Thymus (tissue), 11 donors: ENCODE data around the gene SLC14A1. TPM values are rescaled to one million over a fixed set of nuclear protein-coding genes. Genes with fewer than 3 reads are reported as not detected.
"Not testable (repeated sequence)": the region's sequence is repeated elsewhere in the genome, so short reads cannot be mapped to it uniquely, and the experiment has no call there.

Experiments
- DNase-seq, 9 donors: peaks; one replicate each; pipeline ENCODE4 v3.0.0-alpha.2; 2013; ENCODE audit warnings: low spot score in 9 of 9, low read depth in 6 of 9, missing footprints in 1 of 9
- H3K27ac ChIP-seq, 2 donors: one replicate each; pipeline ENCODE4 v1.5.1; 2013; ENCODE audit warnings: control low read depth in 1 of 2, low read depth in 1 of 2, low read length in 1 of 2, mild to moderate bottlenecking in 1 of 2, moderate library complexity in 1 of 2
- H3K27me3 ChIP-seq, 2 donors: one replicate each; pipeline ENCODE4 v1.5.1; 2013; ENCODE audit warnings: low read length in 1 of 2; ENCODE audit not compliant: control insufficient read depth in 2 of 2, insufficient read depth in 1 of 2
- H3K36me3 ChIP-seq, 2 donors: one replicate each; pipeline ENCODE4 v1.5.1; 2013; ENCODE audit warnings: low read length in 1 of 2, mild to moderate bottlenecking in 1 of 2, moderate library complexity in 1 of 2; ENCODE audit not compliant: control insufficient read depth in 2 of 2, insufficient read depth in 2 of 2
- H3K4me1 ChIP-seq, 2 donors: one replicate each; pipeline ENCODE4 v1.5.1; 2013; ENCODE audit warnings: low read length in 2 of 2; ENCODE audit not compliant: control insufficient read depth in 2 of 2, insufficient read depth in 2 of 2
- H3K4me3 ChIP-seq, 2 donors: one replicate each; pipeline ENCODE4 v1.5.1; 2013; ENCODE audit warnings: low read length in 2 of 2, control low read depth in 1 of 2, mild to moderate bottlenecking in 1 of 2
- H3K9me3 ChIP-seq, 2 donors: one replicate each; pipeline ENCODE4 v1.5.1; 2013; ENCODE audit warnings: low read length in 1 of 2, mild to moderate bottlenecking in 1 of 2; ENCODE audit not compliant: control insufficient read depth in 2 of 2, insufficient read depth in 1 of 2
- WGBS: extraction: QIAGEN DNeasy Blood & Tissue Kit; methylation state at CpG from one replicate; pipeline ENCODE4 v1.1.7; 2013; 5-methylcytosine and 5-hydroxymethylcytosine counted together
- polyA plus RNA-seq: library from polyadenylated mRNA; stranded (reverse); fragments of 200-250 nt; gene quantifications from one replicate; pipeline ENCODE4 v1.2.3, GENCODE V29; 2013
- total RNA-seq: library from RNA; stranded (reverse); fragments of 120-200 nt; gene quantifications from one replicate; pipeline ENCODE4 v1.2.4, GENCODE V29; 2013
- donor health status: healthy.

The SLC14A1 gene
- total and polyA plus RNA-seq, 2 donors: 2.8 to 3.9 TPM

- Histone ChIP-seq H3K9me3 (no peaks in the 10 kb centered on the region), H3K27ac (no peak overlapping the region), H3K36me3 (no peaks in the 10 kb centered on the region), H3K4me1 (peaks cover 0 to 6% of the 10 kb centered on the region in 2 donors), H3K4me3 (no peak overlapping the region), H3K27me3 (no peaks in the 10 kb centered on the region)
- no peak for DNase-seq
- 93% methylated on average over 5 of the region's 5 CpGs for WGBS
Observed at GRCh38 chr18:45745817-45746461, 22.0 kb downstream of the SLC14A1 start.

- H3K9me3 ChIP-seq: no peaks in the 10 kb centered on the region
- WGBS: 47% methylated on average over 2 of the region's 2 CpGs
- H3K36me3 ChIP-seq: no peaks in the 10 kb centered on the region
- H3K27ac ChIP-seq: no peak overlapping the region
- H3K27me3 ChIP-seq: no peaks in the 10 kb centered on the region
- DNase-seq: no peak
- H3K4me3 ChIP-seq: no peak overlapping the region
- peaks cover 0 to 6% of the 10 kb centered on the region in 2 donors for H3K4me1 ChIP-seq
Observed at GRCh38 chr18:45748501-45748900, 24.5 kb downstream of the SLC14A1 start.

- no peak overlapping the region for H3K4me3 ChIP-seq
- peaks cover 0 to 6% of the 10 kb centered on the region in 2 donors for H3K4me1 ChIP-seq
- H3K36me3 ChIP-seq: no peaks in the 10 kb centered on the region
- 89% methylated on average over 6 of the region's 6 CpGs for WGBS
- H3K9me3 ChIP-seq: no peaks in the 10 kb centered on the region
- no peak overlapping the region for H3K27ac ChIP-seq
- DNase-seq: no peak
- no peaks in the 10 kb centered on the region for H3K27me3 ChIP-seq
Observed at GRCh38 chr18:45749918-45750689, 26.1 kb downstream of the SLC14A1 start.

GRCh38 chr18:45751766-45752165, 27.8 kb downstream of the SLC14A1 start:
- Histone ChIP-seq H3K27ac (no peak overlapping the region), H3K4me1 (peaks cover 0 to 3% of the 10 kb centered on the region in 2 donors), H3K4me3 (no peak overlapping the region), H3K36me3 (no peaks in the 10 kb centered on the region), H3K27me3 (no peaks in the 10 kb centered on the region), H3K9me3 (no peaks in the 10 kb centered on the region)
- no peak for DNase-seq
- WGBS: 68% methylated on average over 3 of the region's 3 CpGs

GRCh38 chr18:45752681-45753080, 28.7 kb downstream of the SLC14A1 start:
- DNase-seq: no peak
- no peaks in the 10 kb centered on the region for H3K27me3 ChIP-seq
- no peaks in the 10 kb centered on the region for H3K36me3 ChIP-seq
- peaks cover 0 to 3% of the 10 kb centered on the region in 2 donors for H3K4me1 ChIP-seq
- H3K9me3 ChIP-seq: no peaks in the 10 kb centered on the region
- H3K27ac ChIP-seq: no peak overlapping the region
- H3K4me3 ChIP-seq: no peak overlapping the region

- no peaks in the 10 kb centered on the region for H3K9me3 ChIP-seq
- H3K27ac ChIP-seq: no peak overlapping the region
- DNase-seq: no peak
- peaks cover 0 to 3% of the 10 kb centered on the region in 2 donors for H3K4me1 ChIP-seq
- no peaks in the 10 kb centered on the region for H3K36me3 ChIP-seq
- no peak overlapping the region for H3K4me3 ChIP-seq
- 94% methylated on average over 1 of the region's 1 CpG for WGBS
- no peaks in the 10 kb centered on the region for H3K27me3 ChIP-seq
Observed at GRCh38 chr18:45753286-45753685, 29.3 kb downstream of the SLC14A1 start.

GRCh38 chr18:45755934-45756333, 32.0 kb downstream of the SLC14A1 start:
- Histone ChIP-seq H3K27me3 (no peaks in the 10 kb centered on the region), H3K36me3 (no peaks in the 10 kb centered on the region), H3K4me3 (no peak overlapping the region), H3K4me1 (no peaks in the 10 kb centered on the region), H3K9me3 (no peaks in the 10 kb centered on the region), H3K27ac (no peak overlapping the region)
- DNase-seq: no peak
- WGBS: 25% methylated on average over 4 of the region's 4 CpGs

GRCh38 chr18:45757005-45757404, 33.0 kb downstream of the SLC14A1 start:
- Histone ChIP-seq H3K27ac (no peak overlapping the region), H3K27me3 (no peaks in the 10 kb centered on the region), H3K4me3 (no peak overlapping the region), H3K9me3 (no peaks in the 10 kb centered on the region), H3K36me3 (no peaks in the 10 kb centered on the region), H3K4me1 (no peaks in the 10 kb centered on the region)
- DNase-seq: no peak
- WGBS: 88% methylated on average over 5 of the region's 5 CpGs

GRCh38 chr18:45757644-45758043, 33.7 kb downstream of the SLC14A1 start:
- not testable (repeated sequence) for DNase-seq, H3K9me3 ChIP-seq, H3K36me3 ChIP-seq, H3K4me1 ChIP-seq, H3K27ac ChIP-seq, H3K4me3 ChIP-seq, H3K27me3 ChIP-seq
- WGBS: 95% methylated on average over 11 of the region's 11 CpGs
